Naive thymus-derived CD4-positive, alpha-beta T cell (primary cell): Measurements from ENCODE around the gene MCOLN2. TPM values are rescaled to one million over a fixed set of nuclear protein-coding genes. Genes with fewer than 3 reads are reported as not detected.
A peak's percentile ranks its signal among the peaks of the same experiment; 100 is the strongest.

ENCODE experiments used
- ATAC-seq: fragments of 150-1000 bp; cut with Tn5 transposase; 2 replicates; pipeline ENCODE4 v1.10.0; 2021; ENCODE audit warnings: mild to moderate bottlenecking, moderate library complexity
- CTCF ChIA-PET: fragments of 350-600 bp; sonication (Branson Sonifier 250); formaldehyde crosslinking; loops from one replicate; lab custom pipeline; 2021; ENCODE audit warnings: antibody characterized with exemption; lab: Charles Lee
- POLR2A ChIA-PET: fragments of 350-600 bp; sonication (Branson Sonifier 250); formaldehyde crosslinking; loops from one replicate; lab custom pipeline; 2021; ENCODE audit warnings: antibody characterized with exemption, inconsistent platforms; lab: Charles Lee
- DNase-seq, 9 donors: peaks; one replicate each; pipeline versions ENCODE4 v3.0.0 to v3.0.0-alpha.2; 2020 to 2022; ENCODE audit warnings: mixed read lengths in 1 of 9
- H3K27ac ChIP-seq: one replicate; pipeline ENCODE4 v1.7.0; 2013; ENCODE audit warnings: mild to moderate bottlenecking, low read depth, low read length, moderate library complexity
- H3K27me3 ChIP-seq, 2 donors: one replicate each; pipeline ENCODE4 v1.7.0; 2013; ENCODE audit warnings: low read length in 2 of 2, mild to moderate bottlenecking in 2 of 2, moderate library complexity in 2 of 2; ENCODE audit not compliant: control insufficient read depth in 2 of 2, insufficient read depth in 2 of 2
- H3K36me3 ChIP-seq, 3 experiments: 1 replicate in 2 of 3; 2 replicates in 1 of 3; pipeline ENCODE4 v1.7.0; 2013; ENCODE audit warnings: low read length in 3 of 3, mild to moderate bottlenecking in 3 of 3, moderate library complexity in 1 of 3; ENCODE audit not compliant: insufficient read depth in 3 of 3, control insufficient read depth in 2 of 3
- H3K4me1 ChIP-seq, 2 donors: one replicate each; pipeline ENCODE4 v1.7.0; 2013; ENCODE audit warnings: low read length in 2 of 2, mild to moderate bottlenecking in 2 of 2, moderate library complexity in 1 of 2; ENCODE audit not compliant: control insufficient read depth in 2 of 2, insufficient read depth in 2 of 2
- H3K4me3 ChIP-seq: 2 replicates; pipeline ENCODE4 v1.7.0; 2013; ENCODE audit warnings: mild to moderate bottlenecking, low read length
- H3K9me3 ChIP-seq, 3 experiments: 1 replicate in 2 of 3; 2 replicates in 1 of 3; pipeline ENCODE4 v1.7.0; 2013; ENCODE audit warnings: low read length in 3 of 3; ENCODE audit not compliant: control insufficient read depth in 2 of 3
- H3K27ac Mint-ChIP-seq, 9 donors: one replicate each; pipeline ENCODE4 v1.8.0; 2020 to 2022; ENCODE audit warnings: mixed read lengths in 9 of 9, mild to moderate bottlenecking in 8 of 9, moderate library complexity in 5 of 9, inconsistent platforms in 2 of 9
- H3K27me3 Mint-ChIP-seq, 5 donors: one replicate each; pipeline ENCODE4 v1.8.0; 2021 to 2022; ENCODE audit warnings: mixed read lengths in 5 of 5, mild to moderate bottlenecking in 1 of 5
- H3K36me3 Mint-ChIP-seq, 5 donors: one replicate each; pipeline ENCODE4 v1.8.0; 2020 to 2022; ENCODE audit warnings: mixed read lengths in 5 of 5, mild to moderate bottlenecking in 3 of 5, inconsistent platforms in 1 of 5
- H3K4me1 Mint-ChIP-seq, 7 donors: one replicate each; pipeline ENCODE4 v1.8.0; 2020 to 2022; ENCODE audit warnings: mixed read lengths in 7 of 7, mild to moderate bottlenecking in 3 of 7, inconsistent platforms in 1 of 7
- H3K4me3 Mint-ChIP-seq, 10 donors: one replicate each; pipeline ENCODE4 v1.8.0; 2020 to 2022; ENCODE audit warnings: mild to moderate bottlenecking in 10 of 10, mixed read lengths in 10 of 10, moderate library complexity in 6 of 10, inconsistent platforms in 2 of 10
- H3K9me3 Mint-ChIP-seq, 11 donors: one replicate each; pipeline ENCODE4 v1.8.0; 2020 to 2022; ENCODE audit warnings: mixed read lengths in 11 of 11, mild to moderate bottlenecking in 4 of 11, inconsistent platforms in 1 of 11, moderate library complexity in 1 of 11
- intact Hi-C, 2 donors: fragments of 100-400 bp; cut with micrococcal nuclease; formaldehyde crosslinking; loops; one replicate each; pipeline ENCODE4 v1.15.1; 2023
- polyA plus RNA-seq, 2 donors: library from polyadenylated mRNA; unstranded; fragments of 300-500 nt; fragmentation: Illumina TruSeq; gene quantifications; one replicate each; pipeline ENCODE4 v1.2.3, GENCODE V29; 2021
- total RNA-seq, 6 experiments: library from RNA in 5 of 6; stranded (reverse) in 5 of 6; gene quantifications; 1 replicate in 5 of 6; 2 replicates in 1 of 6; pipeline ENCODE4 v1.2.3 and lab custom pipeline; 2021 to 2026

The MCOLN2 gene
- total and polyA plus RNA-seq, 7 experiments from 2014 or later = 0.41 to 35.7 (median 3.0) TPM; not detected in 1

GRCh38 chr1:84941843-84942242 lies 55.1 kb downstream of the MCOLN2 start:
- no peak overlapping the region for H3K27ac ChIP-seq
- no peak for DNase-seq
- no peaks in the 10 kb centered on the region for H3K27me3 ChIP-seq
- intact Hi-C loops = loop anchor here in 1 of 2 donors (10.0 kb wide), 2 partner anchors 867 to 1763 kb away; partner anchors contain the start of gene SH3GLB1
- no peak overlapping the region for H3K4me3 Mint-ChIP-seq
- ChIA-PET CTCF (interaction anchor here (0.6 to 9.2 kb wide), 2 partner anchors 317 to 755 kb away, joined by 3 to 163 read pairs; partner anchors contain the start of gene C1orf52), POLR2A (no interaction called here)
- no peaks in the 10 kb centered on the region for H3K36me3 ChIP-seq
- no peaks in the 10 kb centered on the region for H3K9me3 ChIP-seq
- H3K4me1 ChIP-seq = peaks cover 5 to 9% of the 10 kb centered on the region in 2 donors
- no peaks in the 10 kb centered on the region for H3K9me3 Mint-ChIP-seq
- H3K4me3 ChIP-seq = no peak overlapping the region
- H3K4me1 Mint-ChIP-seq = peaks cover 7 to 21% (median 12%) of the 10 kb centered on the region in 7 donors
- H3K27ac Mint-ChIP-seq = no peak overlapping the region
- no peak for ATAC-seq
- H3K27me3 Mint-ChIP-seq = no peaks in the 10 kb centered on the region
- peaks cover 0 to 5% (median 0%) of the 10 kb centered on the region in 5 donors for H3K36me3 Mint-ChIP-seq

- ChIA-PET POLR2A (no interaction called here), CTCF (interaction anchor here (0.7 to 9.2 kb wide), 4 partner anchors 10 to 499 kb away, joined by 3 to 163 read pairs (median 3); partner anchors contain the start of gene C1orf52)
- no peak for ATAC-seq
- H3K4me1 ChIP-seq = peaks cover 0 to 2% of the 10 kb centered on the region in 2 donors
- H3K27ac ChIP-seq = no peak overlapping the region
- H3K4me3 ChIP-seq = no peak overlapping the region
- Mint-ChIP-seq H3K9me3 (no peaks in the 10 kb centered on the region), H3K27me3 (no peaks in the 10 kb centered on the region), H3K36me3 (peaks cover 0 to 3% (median 0%) of the 10 kb centered on the region in 5 donors), H3K4me3 (no peak overlapping the region), H3K4me1 (peaks cover 0 to 17% (median 8%) of the 10 kb centered on the region in 7 donors), H3K27ac (no peak overlapping the region)
- DNase-seq = no peak
- H3K9me3 ChIP-seq = no peaks in the 10 kb centered on the region
- no peaks in the 10 kb centered on the region for H3K27me3 ChIP-seq
- intact Hi-C loops = loop anchor here in 1 of 2 donors (10.0 kb wide), 2 partner anchors 866 to 1764 kb away; partner anchors contain the start of gene SH3GLB1
- no peaks in the 10 kb centered on the region for H3K36me3 ChIP-seq
Observed at GRCh38 chr1:84940481-84940880, 56.4 kb downstream of the MCOLN2 start.

- no peak overlapping the region for H3K4me3 Mint-ChIP-seq
- H3K36me3 ChIP-seq = no peaks in the 10 kb centered on the region
- intact Hi-C loops = loop anchor here (5.0 to 10.0 kb wide), 6 partner anchors 247 to 1765 kb away; partner anchors contain the start of genes CTBS (in 1 of the 2), SAMD13 (in 1 of the 2), SH3GLB1 (in 1 of the 2) and SSX2IP (in 1 of the 2)
- H3K27ac Mint-ChIP-seq = no peak overlapping the region
- peaks cover 0 to 10% (median under 1%) of the 10 kb centered on the region in 7 donors for H3K4me1 Mint-ChIP-seq
- H3K27me3 ChIP-seq = no peaks in the 10 kb centered on the region
- H3K36me3 Mint-ChIP-seq = no peaks in the 10 kb centered on the region
- no peaks in the 10 kb centered on the region for H3K27me3 Mint-ChIP-seq
- no peak overlapping the region for H3K4me3 ChIP-seq
- no peaks in the 10 kb centered on the region for H3K4me1 ChIP-seq
- ATAC-seq = no peak
- POLR2A ChIA-PET = no interaction called here
- DNase-seq = no peak
- CTCF ChIA-PET = interaction anchor here (0.6 to 9.2 kb wide), 2 partner anchors 319 to 996 kb away, joined by 3 to 163 read pairs; partner anchors contain the start of gene C1orf52
- no peaks in the 10 kb centered on the region for H3K9me3 ChIP-seq
- no peaks in the 10 kb centered on the region for H3K9me3 Mint-ChIP-seq
- H3K27ac ChIP-seq = no peak overlapping the region
Observed at GRCh38 chr1:84939761-84940160, 57.2 kb downstream of the MCOLN2 start.

GRCh38 chr1:84939151-84939550 lies 57.8 kb downstream of the MCOLN2 start:
- H3K4me1 ChIP-seq = no peaks in the 10 kb centered on the region
- peaks cover 0 to 5% (median 0%) of the 10 kb centered on the region in 7 donors for H3K4me1 Mint-ChIP-seq
- POLR2A ChIA-PET = no interaction called here
- H3K36me3 Mint-ChIP-seq = no peaks in the 10 kb centered on the region
- no peaks in the 10 kb centered on the region for H3K27me3 Mint-ChIP-seq
- no peaks in the 10 kb centered on the region for H3K9me3 Mint-ChIP-seq
- H3K36me3 ChIP-seq = no peaks in the 10 kb centered on the region
- intact Hi-C loops = loop anchor here (5.0 to 10.0 kb wide), 4 partner anchors 247 to 634 kb away; partner anchors contain the start of genes CTBS (in 1 of the 2), SAMD13 (in 1 of the 2) and SSX2IP (in 1 of the 2)
- no peak overlapping the region for H3K27ac ChIP-seq
- H3K9me3 ChIP-seq = no peaks in the 10 kb centered on the region
- no peak for DNase-seq
- CTCF ChIA-PET = interaction anchor here (0.6 to 1.7 kb wide), 2 partner anchors 33 to 798 kb away, joined by 3 read pairs; no protein-coding TSS in a partner anchor
- no peak overlapping the region for H3K4me3 Mint-ChIP-seq
- no peak overlapping the region for H3K4me3 ChIP-seq
- H3K27ac Mint-ChIP-seq = no peak overlapping the region
- H3K27me3 ChIP-seq = no peaks in the 10 kb centered on the region
- no peak for ATAC-seq

DNA sequence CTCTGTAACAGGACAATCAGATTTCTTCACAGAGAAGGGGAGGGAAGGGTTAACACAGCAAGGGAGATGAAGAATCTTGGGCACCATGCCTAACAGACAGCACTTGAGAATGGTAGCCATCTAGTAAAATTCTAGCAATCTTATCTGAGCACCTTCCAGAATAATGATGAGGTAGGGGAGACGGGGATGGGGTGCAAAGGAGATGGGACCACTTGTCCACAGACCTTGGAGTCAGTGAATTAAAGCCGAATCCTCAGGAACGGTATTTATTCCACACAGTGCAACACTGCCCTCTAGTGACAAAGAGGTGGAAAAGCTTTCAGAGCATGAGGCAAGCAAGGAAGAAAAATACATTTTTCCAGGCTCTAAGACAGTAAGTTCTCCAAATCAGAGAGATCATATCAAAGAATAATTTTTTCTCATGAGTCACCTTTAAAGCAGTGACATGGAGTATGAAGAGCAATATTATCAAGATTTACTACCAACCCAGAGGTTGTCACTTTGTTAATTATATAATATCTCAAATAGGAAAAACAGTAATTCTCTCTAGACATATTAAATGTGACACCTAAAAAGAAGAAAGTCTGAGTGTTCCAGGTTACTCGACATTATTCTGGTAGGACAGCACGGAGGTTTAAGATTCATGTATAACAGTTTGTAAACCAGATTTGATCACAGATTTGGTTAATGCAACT lies 60.6 kb downstream of the MCOLN2 start:
- ChIA-PET CTCF (interaction anchor here (0.6 to 3.2 kb wide), 10 partner anchors 9 to 1008 kb away, joined by 3 to 13 read pairs (median 4); no protein-coding TSS in a partner anchor), POLR2A (interaction anchor here (0.8 to 1.6 kb wide), 2 partner anchors 9 to 494 kb away, joined by 3 to 4 read pairs; no protein-coding TSS in a partner anchor)
- H3K27ac Mint-ChIP-seq = peak overlapping the region in 1 of 9 donors; percentile 27

DNA sequence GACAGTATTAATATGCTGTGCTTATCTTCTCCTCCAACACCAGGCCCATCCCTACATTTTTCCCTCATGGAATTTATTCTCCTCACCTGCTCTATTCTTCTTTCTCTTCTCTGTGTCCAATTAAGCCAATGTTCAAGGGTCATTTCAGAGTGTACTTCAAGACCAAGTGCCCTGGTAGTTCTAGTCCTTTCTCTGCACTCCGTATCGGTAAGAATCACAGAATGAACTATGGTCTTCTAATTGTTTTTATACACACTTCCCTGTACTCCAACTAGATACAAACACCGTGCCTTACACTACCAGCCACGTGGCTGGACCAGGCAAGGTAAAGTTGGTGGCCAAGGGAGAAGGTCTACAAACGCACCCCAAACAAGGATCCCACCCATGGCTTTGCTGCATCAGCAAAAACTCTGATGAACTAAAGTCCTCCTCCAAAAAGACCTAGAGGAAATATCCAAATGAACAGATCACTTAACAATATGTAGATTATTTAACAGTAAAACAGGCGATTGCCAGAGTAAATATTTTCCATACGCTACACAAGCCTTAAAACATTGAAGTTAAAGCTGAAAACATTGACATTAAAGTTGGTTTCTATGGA lies 63.8 kb downstream of the MCOLN2 start:
- peak overlapping the region in 1 of 9 donors; percentile 46 for H3K27ac Mint-ChIP-seq
- H3K36me3 Mint-ChIP-seq = peaks cover 0 to 12% (median 0%) of the 10 kb centered on the region in 5 donors
- intact Hi-C loops = loop anchor here in 1 of 2 donors (10.0 kb wide), 1 partner anchor 628 kb away; the partner anchor contains the start of gene SAMD13
- ATAC-seq (no peak), DNase-seq (no peak)
- Histone ChIP-seq H3K9me3 (no peaks in the 10 kb centered on the region), H3K27me3 (no peaks in the 10 kb centered on the region), H3K27ac (no peak overlapping the region), H3K4me1 (peaks cover 0 to 11% of the 10 kb centered on the region in 2 donors), H3K36me3 (no peaks in the 10 kb centered on the region), H3K4me3 (no peak overlapping the region)
- ChIA-PET POLR2A (no interaction called here), CTCF (interaction anchor here (1.3 to 3.2 kb wide), 2 partner anchors 11 to 12 kb away, joined by 5 to 13 read pairs; no protein-coding TSS in a partner anchor)
- H3K4me1 Mint-ChIP-seq = peaks cover 6 to 28% (median 20%) of the 10 kb centered on the region in 7 donors
- no peaks in the 10 kb centered on the region for H3K9me3 Mint-ChIP-seq
- no peaks in the 10 kb centered on the region for H3K27me3 Mint-ChIP-seq
- no peak overlapping the region for H3K4me3 Mint-ChIP-seq

More for the DNA sequence above, 60.6 kb downstream of the MCOLN2 start:
- Mint-ChIP-seq H3K36me3 (peaks cover 0 to 3% (median 0%) of the 10 kb centered on the region in 5 donors), H3K4me3 (peak overlapping the region in 2 of 10 donors; percentile 5 to 51), H3K27me3 (no peaks in the 10 kb centered on the region), H3K9me3 (no peaks in the 10 kb centered on the region), H3K4me1 (peaks cover 0 to 5% (median 0%) of the 10 kb centered on the region in 7 donors)
- Histone ChIP-seq H3K27ac (no peak overlapping the region), H3K27me3 (no peaks in the 10 kb centered on the region), H3K9me3 (no peaks in the 10 kb centered on the region), H3K4me1 (no peaks in the 10 kb centered on the region), H3K4me3 (no peak overlapping the region), H3K36me3 (no peaks in the 10 kb centered on the region)
- ATAC-seq (peak; percentile 91), DNase-seq (peak in 7 of 9 donors; percentile 38 to 66 (median 57))
- intact Hi-C loops = loop anchor here (1.0 to 10.0 kb wide), 17 partner anchors 81 to 1031 kb away; partner anchors contain the start of genes CTBS (in 1 of the 2), PRKACB (in 1 of the 2), SAMD13 (in 1 of the 2) and SSX2IP (in 1 of the 2)
